ENCODE results near the gene DET1. TPM values are rescaled to one million over a fixed set of nuclear protein-coding genes. Genes with fewer than 3 reads are reported as not detected.

DET1 gene
- total RNA-seq, 1 experiment from 2014 or later: 5.5 TPM

GRCh38 chr15:88505721-88506120 is 40.8 kb downstream of the DET1 start:
- DNase-seq (ENCODE audit: low read depth in 1 of 2, low spot score in 2 of 2): no peak

GRCh38 chr15:88504445-88504844 is 42.0 kb downstream of the DET1 start:
- Histone ChIP-seq H3K4me3 (no peak overlapping the region), H3K36me3 (no peaks in the 10 kb centered on the region), H3K9me3 (replicated peaks) (no peaks in the 10 kb centered on the region), H3K27me3 (replicated peaks) (no peaks in the 10 kb centered on the region), H3K27ac (no peak overlapping the region), H3K4me1 (replicated peaks) (no peaks in the 10 kb centered on the region)
- DNase-seq (ENCODE audit: low read depth in 1 of 2, low spot score in 2 of 2): no peak

More at GRCh38 chr15:88505721-88506120, 40.8 kb downstream of the DET1 start:
- no peaks in the 10 kb centered on the region for H3K9me3 ChIP-seq (replicated peaks)
- no peaks in the 10 kb centered on the region for H3K36me3 ChIP-seq
- no peak overlapping the region for H3K27ac ChIP-seq
- H3K4me3 ChIP-seq: no peak overlapping the region
- H3K4me1 ChIP-seq (replicated peaks): no peaks in the 10 kb centered on the region
- H3K27me3 ChIP-seq (replicated peaks): no peaks in the 10 kb centered on the region

GRCh38 chr15:88498996-88499395 is 47.5 kb downstream of the DET1 start:
- no peak overlapping the region for H3K4me3 ChIP-seq
- H3K27me3 ChIP-seq (replicated peaks): no peaks in the 10 kb centered on the region
- no peaks in the 10 kb centered on the region for H3K36me3 ChIP-seq
- H3K9me3 ChIP-seq (replicated peaks): no peaks in the 10 kb centered on the region
- no peaks in the 10 kb centered on the region for H3K4me1 ChIP-seq (replicated peaks)
- H3K27ac ChIP-seq: no peak overlapping the region
- no peak for DNase-seq (ENCODE audit: low read depth in 1 of 2, low spot score in 2 of 2)

- no peaks in the 10 kb centered on the region for H3K27me3 ChIP-seq (replicated peaks)
- H3K27ac ChIP-seq: no peak overlapping the region
- no peak for DNase-seq (ENCODE audit: low read depth in 1 of 2, low spot score in 2 of 2)
These were observed 49.2 kb downstream of the DET1 start for GRCh38 chr15:88497109-88497765.

GRCh38 chr15:88493844-88494243 is 52.6 kb downstream of the DET1 start:
- no peaks in the 10 kb centered on the region for H3K4me1 ChIP-seq (replicated peaks)
- no peaks in the 10 kb centered on the region for H3K9me3 ChIP-seq (replicated peaks)
- H3K27ac ChIP-seq: no peak overlapping the region
- no peaks in the 10 kb centered on the region for H3K27me3 ChIP-seq (replicated peaks)
- no peaks in the 10 kb centered on the region for H3K36me3 ChIP-seq
- no peak for DNase-seq (ENCODE audit: low read depth in 1 of 2, low spot score in 2 of 2)
- H3K4me3 ChIP-seq: no peak overlapping the region

More at GRCh38 chr15:88497109-88497765, 49.2 kb downstream of the DET1 start:
- no peak overlapping the region for H3K4me3 ChIP-seq
- H3K9me3 ChIP-seq (replicated peaks): no peaks in the 10 kb centered on the region
- no peaks in the 10 kb centered on the region for H3K4me1 ChIP-seq (replicated peaks)
- no peaks in the 10 kb centered on the region for H3K36me3 ChIP-seq

- Histone ChIP-seq H3K27me3 (replicated peaks) (no peaks in the 10 kb centered on the region), H3K27ac (no peak overlapping the region), H3K4me1 (replicated peaks) (no peaks in the 10 kb centered on the region), H3K36me3 (no peaks in the 10 kb centered on the region), H3K4me3 (no peak overlapping the region), H3K9me3 (replicated peaks) (no peaks in the 10 kb centered on the region)
- DNase-seq (ENCODE audit: low read depth in 1 of 2, low spot score in 2 of 2): no peak
These were observed 55.3 kb downstream of the DET1 start for GRCh38 chr15:88491158-88491557.

GRCh38 chr15:88490036-88490435 is 56.4 kb downstream of the DET1 start:
- Histone ChIP-seq H3K4me1 (replicated peaks) (no peaks in the 10 kb centered on the region), H3K27me3 (replicated peaks) (no peaks in the 10 kb centered on the region), H3K9me3 (replicated peaks) (no peaks in the 10 kb centered on the region), H3K27ac (no peak overlapping the region), H3K4me3 (no peak overlapping the region), H3K36me3 (no peaks in the 10 kb centered on the region)
- DNase-seq (ENCODE audit: low read depth in 1 of 2, low spot score in 2 of 2): no peak

GRCh38 chr15:88489321-88489720 is 57.2 kb downstream of the DET1 start:
- Histone ChIP-seq H3K36me3 (no peaks in the 10 kb centered on the region), H3K27me3 (replicated peaks) (no peaks in the 10 kb centered on the region), H3K4me1 (replicated peaks) (no peaks in the 10 kb centered on the region), H3K27ac (no peak overlapping the region), H3K4me3 (no peak overlapping the region), H3K9me3 (replicated peaks) (no peaks in the 10 kb centered on the region)
- no peak for DNase-seq (ENCODE audit: low read depth in 1 of 2, low spot score in 2 of 2)

GRCh38 chr15:88487796-88488523 is 58.5 kb downstream of the DET1 start:
- Histone ChIP-seq H3K4me3 (no peak overlapping the region), H3K36me3 (no peaks in the 10 kb centered on the region), H3K27ac (no peak overlapping the region), H3K27me3 (replicated peaks) (no peaks in the 10 kb centered on the region), H3K4me1 (replicated peaks) (no peaks in the 10 kb centered on the region), H3K9me3 (replicated peaks) (no peaks in the 10 kb centered on the region)
- no peak for DNase-seq (ENCODE audit: low read depth in 1 of 2, low spot score in 2 of 2)

GRCh38 chr15:88487178-88487795 is 59.2 kb downstream of the DET1 start:
- Histone ChIP-seq H3K36me3 (no peaks in the 10 kb centered on the region), H3K27ac (no peak overlapping the region), H3K4me1 (replicated peaks) (no peaks in the 10 kb centered on the region), H3K27me3 (replicated peaks) (no peaks in the 10 kb centered on the region), H3K9me3 (replicated peaks) (no peaks in the 10 kb centered on the region), H3K4me3 (no peak overlapping the region)
- no peak for DNase-seq (ENCODE audit: low read depth in 1 of 2, low spot score in 2 of 2)

GRCh38 chr15:88484682-88485331 is 61.7 kb downstream of the DET1 start:
- H3K36me3 ChIP-seq: no peaks in the 10 kb centered on the region
- no peak for DNase-seq (ENCODE audit: low read depth in 1 of 2, low spot score in 2 of 2)
- H3K4me3 ChIP-seq: no peak overlapping the region
- no peaks in the 10 kb centered on the region for H3K4me1 ChIP-seq (replicated peaks)
- H3K27me3 ChIP-seq (replicated peaks): no peaks in the 10 kb centered on the region
- no peak overlapping the region for H3K27ac ChIP-seq
- no peaks in the 10 kb centered on the region for H3K9me3 ChIP-seq (replicated peaks)

- DNase-seq (ENCODE audit: low read depth in 1 of 2, low spot score in 2 of 2): no peak
- no peak overlapping the region for H3K4me3 ChIP-seq
- peaks cover 14% of the 10 kb centered on the region for H3K36me3 ChIP-seq
- H3K27me3 ChIP-seq (replicated peaks): no peaks in the 10 kb centered on the region
- no peaks in the 10 kb centered on the region for H3K4me1 ChIP-seq (replicated peaks)
- H3K27ac ChIP-seq: no peak overlapping the region
- H3K9me3 ChIP-seq (replicated peaks): no peaks in the 10 kb centered on the region
These were observed 64.2 kb downstream of the DET1 start for GRCh38 chr15:88482263-88482662.

- no peak overlapping the region for H3K27ac ChIP-seq
- no peaks in the 10 kb centered on the region for H3K4me1 ChIP-seq (replicated peaks)
- H3K27me3 ChIP-seq (replicated peaks): no peaks in the 10 kb centered on the region
- H3K36me3 ChIP-seq: peaks cover 24% of the 10 kb centered on the region
- no peak overlapping the region for H3K4me3 ChIP-seq
- no peak for DNase-seq (ENCODE audit: low read depth in 1 of 2, low spot score in 2 of 2)
- no peaks in the 10 kb centered on the region for H3K9me3 ChIP-seq (replicated peaks)
These were observed 65.5 kb downstream of the DET1 start for GRCh38 chr15:88480981-88481380.

GRCh38 chr15:88479169-88479568 is 67.3 kb downstream of the DET1 start:
- no peak for DNase-seq (ENCODE audit: low read depth in 1 of 2, low spot score in 2 of 2)

More at GRCh38 chr15:88479169-88479568, 67.3 kb downstream of the DET1 start:
- H3K4me1 ChIP-seq (replicated peaks): no peaks in the 10 kb centered on the region
- no peak overlapping the region for H3K27ac ChIP-seq
- peaks cover 38% of the 10 kb centered on the region for H3K36me3 ChIP-seq
- H3K9me3 ChIP-seq (replicated peaks): no peaks in the 10 kb centered on the region
- H3K4me3 ChIP-seq: no peak overlapping the region
- no peaks in the 10 kb centered on the region for H3K27me3 ChIP-seq (replicated peaks)
